CD4-positive, alpha-beta T cell treated with Interleukin-1 beta for 1 hour (primary cell): ENCODE data around the gene LRFN2.

Experiments
- DNase-seq, 2 donors: peaks; one replicate each; pipeline ENCODE4 v3.0.0-alpha.2; 2020 to 2022

Gene LRFN2

GRCh38 chr6:40359808-40360207 lies 227.4 kb downstream of the LRFN2 start:
- no peak for DNase-seq

- no peak for DNase-seq
These were observed 228.4 kb downstream of the LRFN2 start for GRCh38 chr6:40358473-40359460.

- DNase-seq, result no peak
These were observed 230.8 kb downstream of the LRFN2 start for GRCh38 chr6:40356242-40356910.

- DNase-seq, result no peak
These were observed 231.6 kb downstream of the LRFN2 start for GRCh38 chr6:40355532-40355931.

GRCh38 chr6:40355066-40355465 lies 232.1 kb downstream of the LRFN2 start:
- no peak for DNase-seq

GRCh38 chr6:40353967-40354452 lies 233.2 kb downstream of the LRFN2 start:
- no peak for DNase-seq

GRCh38 chr6:40353197-40353966 lies 233.8 kb downstream of the LRFN2 start:
- no peak for DNase-seq

GRCh38 chr6:40352527-40353170 lies 234.5 kb downstream of the LRFN2 start:
- no peak for DNase-seq

- no peak for DNase-seq
These were observed 235.2 kb downstream of the LRFN2 start for GRCh38 chr6:40352006-40352405.

GRCh38 chr6:40350747-40351217 lies 236.4 kb downstream of the LRFN2 start:
- no peak for DNase-seq

GRCh38 chr6:40349901-40350746 lies 237.0 kb downstream of the LRFN2 start:
- no peak for DNase-seq

- no peak for DNase-seq
These were observed 237.9 kb downstream of the LRFN2 start for GRCh38 chr6:40349123-40349900.

- no peak for DNase-seq
These were observed 238.6 kb downstream of the LRFN2 start for GRCh38 chr6:40348591-40348990.

GRCh38 chr6:40347571-40348011 lies 239.6 kb downstream of the LRFN2 start:
- no peak for DNase-seq

- no peak for DNase-seq
These were observed 240.9 kb downstream of the LRFN2 start for GRCh38 chr6:40346246-40346645.

GRCh38 chr6:40344566-40345167 lies 242.5 kb downstream of the LRFN2 start:
- DNase-seq, result no peak

GRCh38 chr6:40343877-40344565 lies 243.1 kb downstream of the LRFN2 start:
- DNase-seq, result no peak

- DNase-seq, result no peak
These were observed 243.8 kb downstream of the LRFN2 start for GRCh38 chr6:40343318-40343876.

GRCh38 chr6:40342723-40343122 lies 244.4 kb downstream of the LRFN2 start:
- DNase-seq, result no peak
